ENCODE measurements around the gene RANBP1. TPM values are rescaled to one million over a fixed set of nuclear protein-coding genes. Genes with fewer than 3 reads are reported as not detected.
A peak's percentile ranks its signal among the peaks of the same experiment; 100 is the strongest.

The RANBP1 gene
- total RNA-seq, 2 experiments from 2014 or later = 492 to 506 TPM

DNA sequence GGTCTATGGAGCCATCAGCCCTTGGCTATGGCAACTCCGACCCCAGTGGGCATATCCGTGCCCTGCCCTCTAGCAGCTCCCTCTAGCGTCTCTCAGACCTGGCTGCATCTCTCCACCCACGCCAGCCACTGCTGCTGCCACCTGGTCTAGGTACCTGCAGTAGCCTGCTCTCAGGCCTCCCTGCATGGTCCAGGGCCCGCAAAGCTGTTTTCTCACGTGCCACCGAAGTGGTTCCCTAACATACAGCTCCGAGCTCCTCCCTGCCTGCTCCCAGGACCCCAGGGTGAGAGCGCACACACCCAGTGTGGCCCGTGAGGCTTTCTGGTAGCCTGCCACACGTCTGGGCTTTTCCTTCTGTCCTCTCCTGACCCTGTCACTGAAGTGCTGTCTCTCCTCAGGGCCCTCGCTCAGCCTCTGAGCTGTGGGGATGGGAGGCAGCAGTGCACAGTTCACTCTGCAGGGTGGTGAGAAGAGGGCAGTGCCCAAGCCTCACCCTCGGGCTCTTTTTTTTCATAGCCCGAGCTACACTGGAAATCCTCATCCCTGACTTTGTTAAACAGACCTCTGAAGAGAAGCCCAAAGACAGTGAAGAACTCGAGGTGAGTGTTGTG is 21.6 kb upstream of the RANBP1 start:
- Mint-ChIP-seq H3K36me3 (peaks cover 79% of the 10 kb centered on the region), H3K9me3 (peaks cover 8% of the 10 kb centered on the region), H3K27ac (peak overlapping the region; percentile 15), H3K4me1 (peaks cover 62% of the 10 kb centered on the region), H3K27me3 (no peaks in the 10 kb centered on the region), H3K4me3 (no peak overlapping the region)
- DNase-seq = no peak

DNA sequence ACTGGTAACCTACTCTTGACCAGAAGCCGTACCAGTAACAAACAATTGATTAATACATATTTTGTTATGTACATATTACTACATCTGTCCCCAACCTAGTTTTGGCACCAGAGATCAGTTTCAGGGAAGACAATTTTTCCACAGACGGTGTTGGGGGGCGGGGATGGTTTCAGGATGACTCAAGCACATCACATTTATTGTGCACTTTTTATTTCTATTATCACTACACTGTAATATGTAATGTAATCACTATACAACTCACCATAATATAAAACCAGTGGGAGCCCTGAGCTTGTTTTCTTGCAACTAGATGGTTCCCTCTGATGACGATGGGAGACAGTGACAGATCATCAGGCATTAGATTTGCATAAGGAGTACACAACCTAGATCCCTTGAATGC is 20.4 kb upstream of the RANBP1 start:
- H3K9me3 Mint-ChIP-seq = peaks cover 8% of the 10 kb centered on the region
- H3K27ac Mint-ChIP-seq = peak overlapping the region; percentile 81
- peaks cover 82% of the 10 kb centered on the region for H3K36me3 Mint-ChIP-seq
- H3K4me3 Mint-ChIP-seq = peak overlapping the region; percentile 15
- H3K27me3 Mint-ChIP-seq = no peaks in the 10 kb centered on the region
- DNase-seq = peak; percentile 50
- peaks cover 73% of the 10 kb centered on the region for H3K4me1 Mint-ChIP-seq

- Mint-ChIP-seq H3K36me3 (peaks cover 76% of the 10 kb centered on the region), H3K9me3 (peaks cover 8% of the 10 kb centered on the region), H3K27ac (no peak overlapping the region), H3K4me3 (no peak overlapping the region), H3K27me3 (no peaks in the 10 kb centered on the region), H3K4me1 (peaks cover 76% of the 10 kb centered on the region)
- DNase-seq = no peak
Measured at GRCh38 chr22:20096574-20097420, 19.1 kb upstream of the RANBP1 start.

GRCh38 chr22:20099099-20099711 is 16.7 kb upstream of the RANBP1 start:
- no peak overlapping the region for H3K4me3 Mint-ChIP-seq
- DNase-seq = no peak
- no peaks in the 10 kb centered on the region for H3K27me3 Mint-ChIP-seq
- H3K27ac Mint-ChIP-seq = peak overlapping the region; percentile 93
- H3K4me1 Mint-ChIP-seq = peaks cover 73% of the 10 kb centered on the region
- H3K36me3 Mint-ChIP-seq = peaks cover 77% of the 10 kb centered on the region
- peaks cover 8% of the 10 kb centered on the region for H3K9me3 Mint-ChIP-seq

GRCh38 chr22:20101638-20102037 is 14.3 kb upstream of the RANBP1 start:
- Mint-ChIP-seq H3K27ac (peak overlapping the region; percentile 93), H3K4me1 (peaks cover 56% of the 10 kb centered on the region), H3K27me3 (no peaks in the 10 kb centered on the region), H3K9me3 (peaks cover 5% of the 10 kb centered on the region), H3K36me3 (peaks cover 55% of the 10 kb centered on the region), H3K4me3 (no peak overlapping the region)
- no peak for DNase-seq

- Mint-ChIP-seq H3K36me3 (peaks cover 49% of the 10 kb centered on the region), H3K27me3 (no peaks in the 10 kb centered on the region), H3K27ac (peak overlapping the region; percentile 93), H3K4me1 (peaks cover 52% of the 10 kb centered on the region), H3K9me3 (peaks cover 2% of the 10 kb centered on the region), H3K4me3 (peak overlapping the region; percentile 18)
- DNase-seq = no peak
Measured at GRCh38 chr22:20102203-20102780, 13.6 kb upstream of the RANBP1 start.

DNA sequence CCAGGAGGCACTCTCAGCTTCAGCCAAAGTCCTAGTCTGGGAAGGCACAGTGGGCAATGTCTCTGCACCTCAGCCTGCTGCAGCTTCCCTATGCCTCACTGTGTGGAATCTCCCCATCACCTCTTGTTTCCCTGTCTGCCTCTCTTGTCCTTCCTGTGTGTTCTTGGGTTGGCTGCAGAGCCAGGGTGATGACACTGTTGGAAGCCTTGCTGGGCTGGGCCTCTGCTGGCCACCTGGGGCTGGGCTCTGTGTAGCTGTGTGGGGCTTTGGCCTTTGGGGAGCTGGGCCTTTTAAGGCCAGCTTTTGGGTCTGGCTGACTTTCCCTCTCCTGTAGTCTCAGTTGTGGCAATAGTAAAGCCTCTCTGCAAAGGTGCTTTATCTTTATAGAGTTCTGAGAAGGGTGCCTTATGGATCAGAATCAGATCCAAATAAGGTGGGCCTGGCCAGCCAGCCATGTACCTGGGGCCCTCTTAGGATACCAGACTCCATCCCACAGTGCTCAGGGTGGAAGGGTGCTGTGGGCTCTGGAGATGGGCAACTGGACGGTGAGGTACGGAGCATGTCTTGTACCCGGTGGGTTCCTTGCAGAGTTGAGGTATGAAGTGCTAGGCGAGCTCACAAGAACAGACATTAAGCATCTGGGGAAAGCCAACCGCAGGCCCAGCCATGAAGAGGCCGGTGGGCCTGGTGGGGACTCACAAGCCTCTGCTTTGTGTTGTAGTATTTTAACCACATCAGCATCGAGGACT is 10.3 kb upstream of the RANBP1 start:
- Mint-ChIP-seq H3K27me3 (no peaks in the 10 kb centered on the region), H3K9me3 (no peaks in the 10 kb centered on the region), H3K27ac (peak overlapping the region; percentile 54), H3K4me1 (peaks cover 28% of the 10 kb centered on the region), H3K36me3 (peaks cover 31% of the 10 kb centered on the region), H3K4me3 (no peak overlapping the region)
- no peak for DNase-seq

GRCh38 chr22:20106205-20106848 is 9.6 kb upstream of the RANBP1 start:
- Mint-ChIP-seq H3K27ac (peak overlapping the region; percentile 68), H3K4me1 (peaks cover 28% of the 10 kb centered on the region), H3K27me3 (no peaks in the 10 kb centered on the region), H3K9me3 (no peaks in the 10 kb centered on the region), H3K36me3 (peaks cover 28% of the 10 kb centered on the region), H3K4me3 (no peak overlapping the region)
- DNase-seq = no peak

DNA sequence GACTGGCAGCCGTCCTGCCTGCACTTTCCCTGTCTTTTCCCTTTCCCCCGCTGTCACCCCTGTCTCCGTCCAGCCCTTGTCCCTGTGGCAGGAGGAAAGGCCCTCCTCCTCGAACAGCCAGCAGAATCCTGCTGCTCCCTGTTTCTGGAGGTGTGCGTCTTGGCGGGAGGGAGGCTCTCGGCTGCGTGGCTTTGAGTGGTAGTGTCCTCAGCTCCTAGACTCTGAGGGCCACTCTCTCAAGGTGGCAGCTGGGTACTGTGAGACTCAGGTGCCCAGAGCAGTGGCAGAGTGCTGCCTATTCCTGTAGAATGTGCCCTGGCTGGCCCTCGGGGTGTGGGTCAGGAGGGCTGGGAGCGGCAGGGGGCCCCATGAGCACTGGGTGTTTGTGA is 9.1 kb upstream of the RANBP1 start:
- DNase-seq = no peak
- Mint-ChIP-seq H3K4me3 (no peak overlapping the region), H3K27ac (no peak overlapping the region)

DNA sequence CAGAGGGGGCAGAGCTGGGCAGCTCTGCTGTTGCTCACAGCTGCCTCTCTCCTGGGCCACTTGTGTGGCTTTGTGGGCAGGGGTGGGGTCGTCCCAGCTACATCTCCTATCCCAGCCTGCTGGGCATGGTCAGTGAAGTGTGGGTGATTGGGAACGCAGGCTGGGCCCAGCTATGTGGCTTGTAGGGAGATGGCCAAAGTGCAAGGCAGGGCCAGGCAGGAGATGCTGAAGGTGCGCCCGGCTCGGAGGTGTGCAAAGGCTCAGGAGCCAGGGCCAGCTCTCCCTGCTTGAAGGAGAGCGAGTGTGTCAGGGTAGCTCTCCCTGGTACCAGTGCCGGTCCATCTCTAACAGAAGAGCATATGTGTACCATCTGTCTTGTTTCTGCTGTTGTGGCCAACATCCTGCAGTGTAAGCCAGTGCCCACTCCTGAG is 8.4 kb upstream of the RANBP1 start:
- DNase-seq = no peak
- H3K4me1 Mint-ChIP-seq = peaks cover 26% of the 10 kb centered on the region

More for the DNA sequence above, 9.1 kb upstream of the RANBP1 start:
- peaks cover 27% of the 10 kb centered on the region for H3K4me1 Mint-ChIP-seq
- H3K9me3 Mint-ChIP-seq = no peaks in the 10 kb centered on the region
- no peaks in the 10 kb centered on the region for H3K27me3 Mint-ChIP-seq
- peaks cover 26% of the 10 kb centered on the region for H3K36me3 Mint-ChIP-seq

GRCh38 chr22:20107951-20108756 is 7.8 kb upstream of the RANBP1 start:
- H3K36me3 Mint-ChIP-seq = peaks cover 24% of the 10 kb centered on the region
- peaks cover 27% of the 10 kb centered on the region for H3K4me1 Mint-ChIP-seq
- no peak overlapping the region for H3K4me3 Mint-ChIP-seq
- peak overlapping the region; percentile 83 for H3K27ac Mint-ChIP-seq
- DNase-seq = no peak
- H3K27me3 Mint-ChIP-seq = no peaks in the 10 kb centered on the region
- H3K9me3 Mint-ChIP-seq = no peaks in the 10 kb centered on the region

More for the DNA sequence above, 8.4 kb upstream of the RANBP1 start:
- no peaks in the 10 kb centered on the region for H3K9me3 Mint-ChIP-seq
- no peak overlapping the region for H3K4me3 Mint-ChIP-seq
- H3K27me3 Mint-ChIP-seq = no peaks in the 10 kb centered on the region
- H3K36me3 Mint-ChIP-seq = peaks cover 25% of the 10 kb centered on the region
- H3K27ac Mint-ChIP-seq = peak overlapping the region; percentile 83

DNA sequence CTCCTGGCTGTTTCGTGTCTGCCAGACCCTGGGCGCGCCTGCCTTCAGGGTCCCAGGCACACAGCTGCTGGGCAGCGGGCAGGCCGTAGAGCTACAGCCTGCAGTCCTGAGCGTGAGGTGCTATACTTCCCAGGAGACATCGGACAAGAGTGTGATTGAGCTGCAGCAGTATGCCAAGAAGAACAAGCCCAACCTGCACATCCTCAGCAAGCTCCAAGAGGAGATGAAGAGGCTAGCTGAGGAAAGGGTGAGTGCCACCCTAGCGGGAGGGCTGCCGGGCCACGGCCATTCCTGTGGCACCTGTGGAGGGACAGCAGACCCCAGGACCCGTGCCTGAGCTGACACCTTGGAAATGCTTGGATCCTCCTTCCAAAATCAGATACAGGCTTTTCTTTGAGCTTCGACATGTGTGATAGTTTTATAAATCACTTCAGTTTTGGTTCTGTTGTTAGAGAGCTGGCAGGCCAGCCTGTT is 7.1 kb upstream of the RANBP1 start:
- no peak for DNase-seq
- H3K36me3 Mint-ChIP-seq = peaks cover 20% of the 10 kb centered on the region
- no peak overlapping the region for H3K4me3 Mint-ChIP-seq
- H3K27me3 Mint-ChIP-seq = no peaks in the 10 kb centered on the region
- H3K9me3 Mint-ChIP-seq = no peaks in the 10 kb centered on the region
- peak overlapping the region; percentile 50 for H3K27ac Mint-ChIP-seq
- H3K4me1 Mint-ChIP-seq = peaks cover 28% of the 10 kb centered on the region

Measured in activated naive CD8-positive, alpha-beta T cell treated with anti-CD3 and anti-CD28 coated beads for 36 hours (primary cell).